B cell (primary cell): ENCODE measurements around the gene RNASEH2C. TPM values are rescaled to one million over a fixed set of nuclear protein-coding genes. Genes with fewer than 3 reads are reported as not detected.

Source experiments
- ATAC-seq: fragments of 200-7000 bp; cut with Tn5 transposase; one replicate; pipeline ENCODE4 v1.10.0; 2021; ENCODE audit warnings: low read depth, mild to moderate bottlenecking, moderate number of reproducible peaks, moderate library complexity
- CTCF ChIA-PET: fragments of 350-600 bp; sonication (Branson Sonifier 250); formaldehyde crosslinking; loops from one replicate; lab custom pipeline; 2021; ENCODE audit warnings: antibody characterized with exemption, inconsistent platforms; lab: Charles Lee
- POLR2A ChIA-PET: fragments of 350-600 bp; sonication (Branson Sonifier 250); formaldehyde crosslinking; loops from one replicate; lab custom pipeline; 2021; ENCODE audit warnings: antibody characterized with exemption; lab: Charles Lee
- DNase-seq: peaks from one replicate; pipeline ENCODE4 v3.0.0; 2013
- H2AFZ ChIP-seq: 2 replicates; pipeline ENCODE4 v1.6.1; 2012; ENCODE audit warnings: mild to moderate bottlenecking, low read depth, low read length; ENCODE audit not compliant: insufficient read depth, poor library complexity, severe bottlenecking
- H3K27ac ChIP-seq, 2 donors: 1 replicate in 1 of 2; 2 replicates in 1 of 2; pipeline ENCODE4 v1.5.1; 2012 to 2013; ENCODE audit warnings: low read length in 2 of 2, mild to moderate bottlenecking in 2 of 2, moderate library complexity in 1 of 2
- H3K27me3 ChIP-seq, 4 experiments: fragments of 200-600 bp in 1 of 4; sonication (generic) in 1 of 4; replicated peaks in 1 of 4; 1 replicate in 2 of 4; 2 replicates in 2 of 4; pipeline versions ENCODE4 v1.6.1 to v1.7.0; 2013 to 2016; ENCODE audit warnings: low read length in 3 of 4, mild to moderate bottlenecking in 2 of 4, mixed read lengths in 1 of 4, moderate library complexity in 1 of 4; ENCODE audit not compliant: insufficient read depth in 4 of 4, control insufficient read depth in 3 of 4; ENCODE audit errors: control extremely low read depth in 1 of 4
- H3K36me3 ChIP-seq, 2 experiments: replicated peaks in 1 of 2; 1 replicate in 1 of 2; 2 replicates in 1 of 2; pipeline versions ENCODE4 v1.6.1 to v1.7.1; 2013; ENCODE audit warnings: low read length in 1 of 2; ENCODE audit not compliant: insufficient read depth in 2 of 2, control insufficient read depth in 1 of 2; ENCODE audit errors: control extremely low read depth in 1 of 2, extremely low read depth in 1 of 2
- H3K4me1 ChIP-seq, 2 donors: fragments of 200-600 bp in 1 of 2; sonication (generic) in 1 of 2; 1 replicate in 1 of 2; 2 replicates in 1 of 2; pipeline versions ENCODE4 v1.5.1 to v1.6.1; 2013 to 2017; ENCODE audit warnings: low read length in 2 of 2; ENCODE audit not compliant: control insufficient read depth in 2 of 2, insufficient read depth in 2 of 2
- H3K4me2 ChIP-seq: replicated peaks from 2 replicates; pipeline ENCODE3; 2012; ENCODE audit warnings: mild to moderate bottlenecking, low read depth, low read length; ENCODE audit not compliant: poor library complexity, severe bottlenecking
- H3K4me3 ChIP-seq, 5 experiments: fragments of 200-600 bp in 1 of 5; sonication (generic) in 1 of 5; 1 replicate in 3 of 5; 2 replicates in 2 of 5; pipeline versions ENCODE4 v1.5.1 to v1.7.0; 2011 to 2016; ENCODE audit warnings: low read length in 4 of 5, mild to moderate bottlenecking in 4 of 5, low read depth in 2 of 5, control low read depth in 1 of 5, moderate library complexity in 1 of 5; ENCODE audit not compliant: insufficient read depth in 1 of 5; ENCODE audit errors: control extremely low read depth in 1 of 5, extremely low read depth in 1 of 5
- H3K79me2 ChIP-seq: fragments of 200-600 bp; sonication (generic); one replicate; pipeline ENCODE4 v1.6.0; 2016; ENCODE audit warnings: low read length; ENCODE audit not compliant: control insufficient read depth, insufficient read depth
- H3K9ac ChIP-seq: fragments of 200-600 bp; sonication (generic); 2 replicates; pipeline ENCODE4 v1.6.1; 2017; ENCODE audit warnings: mild to moderate bottlenecking, low read length, moderate library complexity
- H3K9me3 ChIP-seq, 3 donors: one replicate each; pipeline versions ENCODE4 v1.6.1 to v1.7.1; 2013; ENCODE audit warnings: low read length in 2 of 3; ENCODE audit not compliant: control insufficient read depth in 2 of 3, insufficient read depth in 1 of 3; ENCODE audit errors: control extremely low read depth in 1 of 3
- H4K20me1 ChIP-seq: 2 replicates; pipeline ENCODE4 v1.6.0; 2012; ENCODE audit warnings: mild to moderate bottlenecking, low read length; ENCODE audit not compliant: insufficient read depth, control insufficient read depth, poor library complexity, severe bottlenecking
- H3K27ac Mint-ChIP-seq: one replicate; pipeline ENCODE4 v1.8.0; 2021; ENCODE audit warnings: mixed read lengths
- H3K27me3 Mint-ChIP-seq: one replicate; pipeline ENCODE4 v1.8.0; 2021; ENCODE audit warnings: mixed read lengths
- H3K4me1 Mint-ChIP-seq: one replicate; pipeline ENCODE4 v1.8.0; 2021; ENCODE audit warnings: mixed read lengths
- H3K4me3 Mint-ChIP-seq: one replicate; pipeline ENCODE4 v1.8.0; 2021; ENCODE audit warnings: mixed read lengths
- H3K9me3 Mint-ChIP-seq: one replicate; pipeline ENCODE4 v1.8.0; 2022; ENCODE audit warnings: mixed read lengths; ENCODE audit not compliant: insufficient read depth
- EZH2 ChIP-seq: IDR thresholded peaks from 2 replicates; pipeline ENCODE4 v1.6.1; 2012; ENCODE audit warnings: borderline replicate concordance, low read depth, mild to moderate bottlenecking, moderate library complexity, low read length; ENCODE audit not compliant: insufficient read depth, poor library complexity, severe bottlenecking
- WGBS: methylation state at CpG from one replicate; pipeline ENCODE4 v1.1.5; 2013; ENCODE audit warnings: missing lambda C conversion rate; ENCODE audit not compliant: insufficient coverage; 5-methylcytosine and 5-hydroxymethylcytosine counted together
- intact Hi-C: fragments of 100-400 bp; cut with micrococcal nuclease; formaldehyde crosslinking; loops from one replicate; pipeline ENCODE4 v1.10.0; 2022
- polyA plus RNA-seq: library from polyadenylated mRNA; depleted of rRNA; stranded (reverse); fragments of >200 nt; gene quantifications from 2 replicates; pipeline ENCODE4 v1.2.3, GENCODE V29; 2012
- total RNA-seq, 2 donors: library from RNA; stranded (reverse); fragments of 120-200 nt in 1 of 2; gene quantifications; 1 replicate in 1 of 2; 2 replicates in 1 of 2; pipeline versions ENCODE4 v1.2.3 to v1.2.4, GENCODE V29; 2013 to 2022
- TF ChIP-seq, protein P1 (sequence below): fragments of 200-600 bp; IDR thresholded peaks from one replicate; pipeline ENCODE4 v1.8.0; 2022; ENCODE audit warnings: antibody characterized with exemption, mild to moderate bottlenecking

RNASEH2C gene
- total and polyA plus RNA-seq, 2 donors (not counting 1 experiment from before 2014, with no cell fraction given) = 75.3 to 95.0 TPM

DNA sequence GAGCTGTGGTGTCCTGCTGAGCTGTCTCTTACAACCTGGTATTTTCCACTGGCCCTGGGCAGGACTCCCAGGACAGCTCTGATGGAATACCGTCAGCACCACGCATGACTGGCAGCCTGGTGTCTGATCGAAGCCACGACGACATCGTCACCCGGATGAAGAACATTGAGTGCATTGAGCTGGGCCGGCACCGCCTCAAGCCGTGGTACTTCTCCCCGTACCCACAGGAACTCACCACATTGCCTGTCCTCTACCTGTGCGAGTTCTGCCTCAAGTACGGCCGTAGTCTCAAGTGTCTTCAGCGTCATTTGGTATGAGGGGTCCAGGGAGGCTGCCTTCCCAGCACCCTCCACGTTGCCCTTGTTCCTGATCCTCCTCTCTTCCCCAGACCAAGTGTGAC, 6.2 kb downstream of the RNASEH2C start:
- no peaks in the 10 kb centered on the region for H3K9me3 Mint-ChIP-seq
- Histone ChIP-seq H4K20me1 (peaks cover 40% of the 10 kb centered on the region), H3K27ac (no peak overlapping the region), H3K9me3 (no peaks in the 10 kb centered on the region), H3K9ac (no peak overlapping the region), H3K36me3 (peaks cover 5 to 63% of the 10 kb centered on the region in 2 experiments), H3K4me3 (no peak overlapping the region), H3K4me1 (peaks cover 18 to 26% of the 10 kb centered on the region in 2 donors), H3K4me2 (no peak overlapping the region), H3K79me2 (peaks cover 33% of the 10 kb centered on the region), H3K27me3 (no peaks in the 10 kb centered on the region), H2AFZ (no peak overlapping the region)
- WGBS = 95% methylated on average over 16 of the region's 16 CpGs
- CTCF ChIA-PET = interaction anchor here (1.4 to 1.5 kb wide), 3 partner anchors 9 to 274 kb away, joined by 3 to 5 read pairs (median 4); no protein-coding TSS in a partner anchor
- peak overlapping the region; percentile 57 for H3K27ac Mint-ChIP-seq
- intact Hi-C loops = loop anchor here (5.0 kb wide), 1 partner anchor 553 kb away; the partner anchor contains the start of gene RAB1B
- peaks cover 49% of the 10 kb centered on the region for H3K4me1 Mint-ChIP-seq
- H3K27me3 Mint-ChIP-seq = no peaks in the 10 kb centered on the region
- no peak for ATAC-seq
- POLR2A ChIA-PET = no interaction called here
- DNase-seq = no peak
- H3K4me3 Mint-ChIP-seq = peak overlapping the region; percentile 14
- no peak for TF ChIP-seq EZH2
- TF ChIP-seq, protein P1, sequence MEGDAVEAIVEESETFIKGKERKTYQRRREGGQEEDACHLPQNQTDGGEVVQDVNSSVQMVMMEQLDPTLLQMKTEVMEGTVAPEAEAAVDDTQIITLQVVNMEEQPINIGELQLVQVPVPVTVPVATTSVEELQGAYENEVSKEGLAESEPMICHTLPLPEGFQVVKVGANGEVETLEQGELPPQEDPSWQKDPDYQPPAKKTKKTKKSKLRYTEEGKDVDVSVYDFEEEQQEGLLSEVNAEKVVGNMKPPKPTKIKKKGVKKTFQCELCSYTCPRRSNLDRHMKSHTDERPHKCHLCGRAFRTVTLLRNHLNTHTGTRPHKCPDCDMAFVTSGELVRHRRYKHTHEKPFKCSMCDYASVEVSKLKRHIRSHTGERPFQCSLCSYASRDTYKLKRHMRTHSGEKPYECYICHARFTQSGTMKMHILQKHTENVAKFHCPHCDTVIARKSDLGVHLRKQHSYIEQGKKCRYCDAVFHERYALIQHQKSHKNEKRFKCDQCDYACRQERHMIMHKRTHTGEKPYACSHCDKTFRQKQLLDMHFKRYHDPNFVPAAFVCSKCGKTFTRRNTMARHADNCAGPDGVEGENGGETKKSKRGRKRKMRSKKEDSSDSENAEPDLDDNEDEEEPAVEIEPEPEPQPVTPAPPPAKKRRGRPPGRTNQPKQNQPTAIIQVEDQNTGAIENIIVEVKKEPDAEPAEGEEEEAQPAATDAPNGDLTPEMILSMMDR = no peak

DNA sequence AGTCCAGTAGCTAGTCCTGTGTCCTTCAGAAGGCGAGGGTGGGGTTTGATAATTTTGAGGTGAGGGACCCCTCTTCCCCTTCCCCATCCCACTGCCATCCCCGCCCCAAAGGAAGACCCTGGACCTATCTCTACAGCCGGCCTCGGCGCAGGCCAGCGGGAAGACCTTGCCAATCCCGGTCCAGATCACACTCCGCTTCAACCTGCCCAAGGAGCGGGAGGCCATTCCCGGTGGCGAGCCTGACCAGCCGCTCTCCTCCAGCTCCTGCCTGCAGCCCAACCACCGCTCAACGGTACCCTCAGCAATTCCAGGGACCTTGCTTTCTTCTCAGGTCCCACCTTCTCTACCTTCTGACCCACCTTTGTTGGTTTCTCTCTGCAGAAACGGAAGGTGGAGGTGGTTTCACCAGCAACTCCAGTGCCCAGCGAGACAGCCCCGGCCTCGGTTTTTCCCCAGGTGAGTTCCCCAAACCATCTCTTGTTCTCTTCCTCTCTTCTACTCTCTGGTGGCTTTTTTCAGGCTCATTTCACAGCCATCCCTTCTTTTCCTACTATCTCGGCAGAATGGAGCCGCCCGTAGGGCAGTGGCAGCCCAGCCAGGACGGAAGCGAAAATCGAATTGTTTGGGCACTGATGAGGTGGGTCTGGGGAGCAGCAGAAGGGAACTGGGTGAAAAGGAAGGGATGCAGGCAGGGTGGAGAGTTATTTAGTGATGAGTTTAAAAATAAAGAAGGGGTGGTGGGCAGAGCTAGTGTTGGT, 7.2 kb downstream of the RNASEH2C start:
- H3K4me2 ChIP-seq = peak overlapping the region; percentile 90
- Mint-ChIP-seq H3K4me3 (peak overlapping the region; percentile 92), H3K9me3 (no peaks in the 10 kb centered on the region), H3K4me1 (peaks cover 39% of the 10 kb centered on the region), H3K27me3 (no peaks in the 10 kb centered on the region), H3K27ac (peak overlapping the region; percentile 99)
- ATAC-seq (no peak), DNase-seq (no peak)
- POLR2A ChIA-PET = interaction anchor here (0.6 to 1.8 kb wide), 3 partner anchors 50 to 146 kb away, joined by 5 to 13 read pairs (median 12); partner anchors contain the start of gene RELA
- H3K36me3 ChIP-seq = peaks cover 5 to 52% of the 10 kb centered on the region in 2 experiments
- no peak overlapping the region for H3K9ac ChIP-seq
- intact Hi-C loops = loop anchor here (2.0 to 5.0 kb wide), 4 partner anchors 99 to 554 kb away; partner anchors contain the start of genes CCDC85B, MAP3K11, PCNX3 and RAB1B
- no peaks in the 10 kb centered on the region for H3K27me3 ChIP-seq
- H3K4me3 ChIP-seq = no peak overlapping the region
- peak overlapping the region; percentile 98 to 99 for H3K27ac ChIP-seq
- TF ChIP-seq, protein P1 = no peak
- no peak for TF ChIP-seq EZH2
- peaks cover 29% of the 10 kb centered on the region for H4K20me1 ChIP-seq
- WGBS = 94% methylated on average over 21 of the region's 24 CpGs
- H3K4me1 ChIP-seq = peaks cover 10 to 17% of the 10 kb centered on the region in 2 donors
- H2AFZ ChIP-seq = no peak overlapping the region
- H3K79me2 ChIP-seq = peaks cover 22% of the 10 kb centered on the region
- CTCF ChIA-PET = interaction anchor here (0.7 to 2.9 kb wide), 9 partner anchors 8 to 332 kb away, joined by 3 to 49 read pairs (median 16); partner anchors contain the start of genes AP5B1, CCDC85B and FIBP
- no peaks in the 10 kb centered on the region for H3K9me3 ChIP-seq
